MM.1S (cell line): Measurements from ENCODE around the gene RASD2.

Source experiments
- CTCF ChIP-seq: fragments of 300-600 bp; sonication (generic); IDR thresholded peaks from 2 replicates; pipeline ENCODE4 v1.5.1; 2016; ENCODE audit warnings: antibody characterized with exemption, low read length, mixed read lengths
- EZH2 ChIP-seq: fragments of 300-600 bp; sonication (generic); optimal IDR thresholded peaks from 2 replicates; pipeline ENCODE3; 2017; ENCODE audit warnings: low read depth, mild to moderate bottlenecking, antibody characterized with exemption, low read length, mixed read lengths
- EZH2phosphoT487 ChIP-seq: fragments of 300-600 bp; sonication (generic); IDR thresholded peaks from 2 replicates; pipeline ENCODE4 v1.6.1; 2018; ENCODE audit warnings: antibody characterized with exemption, low read length

GRCh38 chr22:35601013-35601580 lies 60.5 kb downstream of the RASD2 start:
- TF ChIP-seq CTCF: no peak
- TF ChIP-seq EZH2: no peak
- no peak for TF ChIP-seq EZH2phosphoT487
